Posterior vena cava (tissue), 2 donors: ENCODE results near the gene DNHD1. TPM values are rescaled to one million over a fixed set of nuclear protein-coding genes. Genes with fewer than 3 reads are reported as not detected.
A peak's percentile ranks its signal among the peaks of the same experiment; 100 is the strongest.

Source experiments
- DNase-seq: peaks from one replicate; pipeline ENCODE4 v3.0.0-alpha.2; 2020; ENCODE audit warnings: low spot score
- intact Hi-C, 2 donors: fragments of 100-400 bp; cut with DNase I; formaldehyde crosslinking; loops; one replicate each; pipeline versions ENCODE4 v1.14.1 to v1.14.2; 2022 to 2023
- total RNA-seq, 2 donors: library from RNA; stranded (reverse); fragmentation: NEBNext Ultra II Directional; extraction: Animal tissue kit (Norgen Biotek cat#: 25700); gene quantifications; one replicate each; pipeline ENCODE4 v1.2.1, GENCODE V29; 2021
- donor health status: DM: yes; HTN: yes; CAD: no.
- donor health status: DM: yes; HTN: yes; CAD: no.

DNHD1 gene
- total RNA-seq, 2 donors from 2014 or later = 9.3 to 10.3 TPM

DNA sequence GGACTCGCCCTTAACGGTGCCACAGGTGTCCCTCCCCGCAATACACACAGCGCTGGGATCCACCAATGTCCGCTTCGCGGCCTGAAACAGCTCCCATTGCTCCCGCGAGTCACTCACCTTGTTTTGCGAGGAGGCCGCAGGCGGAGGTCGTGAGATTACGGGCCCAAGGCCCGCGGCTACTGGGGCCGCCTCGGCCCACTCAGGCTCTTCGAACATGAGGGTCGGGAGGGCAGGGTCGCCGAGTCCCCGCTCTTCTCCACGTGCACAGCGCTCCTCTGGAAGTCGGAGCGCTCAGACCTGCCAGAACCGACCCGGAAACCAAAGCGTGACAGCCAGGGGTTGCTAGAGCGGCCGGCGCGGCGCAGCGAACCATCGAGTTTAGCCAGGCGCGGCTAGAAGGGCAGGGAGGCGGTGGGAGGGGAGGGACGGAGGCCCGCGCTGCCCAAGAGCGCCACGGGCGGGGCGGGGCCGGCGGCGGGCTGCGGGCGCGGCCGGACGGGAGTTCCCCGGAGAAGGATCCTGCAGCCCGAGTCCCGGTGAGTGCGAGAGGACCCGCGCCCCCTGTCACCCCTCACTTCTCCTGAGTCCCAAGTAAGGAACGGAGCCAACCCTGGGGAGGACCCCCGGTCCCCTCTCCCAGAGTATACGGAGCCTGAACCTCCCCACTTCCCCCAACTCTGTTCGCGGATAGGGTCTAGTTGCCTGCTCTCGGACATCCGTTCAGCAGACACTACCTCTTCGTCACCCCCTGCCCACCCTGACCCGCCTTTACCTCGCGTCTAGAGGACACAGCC lies 106.4 kb downstream of the DNHD1 start, which contains the start of the genes ILK and RRP8:
Gene ILK (plus strand): TSS at position 488 of the 794 bp plus-strand sequence. CDS start 498 bp downstream, outside the sequence.
Gene RRP8 (minus strand): TSS at position 330 of the 794 bp plus-strand sequence. CDS start 114 bp downstream, at position 216.
- DNase-seq = peak; percentile 98
- intact Hi-C loops = no loop called here

DNA sequence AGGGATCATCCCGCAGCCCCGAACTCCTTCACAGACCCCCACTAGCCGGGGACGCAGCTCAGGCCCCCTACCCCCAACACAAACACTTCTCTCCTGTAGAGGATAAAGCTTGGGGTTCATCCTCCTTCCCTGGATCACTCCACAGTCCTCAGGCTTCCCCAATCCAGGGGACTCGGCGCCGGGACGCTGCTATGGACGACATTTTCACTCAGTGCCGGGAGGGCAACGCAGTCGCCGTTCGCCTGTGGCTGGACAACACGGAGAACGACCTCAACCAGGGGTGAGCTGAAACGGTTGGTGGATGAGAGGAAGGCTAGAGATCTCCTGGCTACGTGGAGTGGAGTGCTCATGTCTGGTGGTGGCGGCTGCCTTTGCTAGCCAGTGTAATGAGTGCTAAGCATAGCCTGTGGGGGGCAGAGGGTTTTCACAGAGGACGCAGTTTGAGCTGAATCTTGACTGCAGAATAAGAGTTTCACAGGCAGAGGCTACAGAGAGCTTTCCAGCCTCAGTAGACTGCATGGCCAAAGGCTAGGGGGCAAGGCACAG lies 107.1 kb downstream of the DNHD1 start:
- intact Hi-C loops = no loop called here
- no peak for DNase-seq

DNA sequence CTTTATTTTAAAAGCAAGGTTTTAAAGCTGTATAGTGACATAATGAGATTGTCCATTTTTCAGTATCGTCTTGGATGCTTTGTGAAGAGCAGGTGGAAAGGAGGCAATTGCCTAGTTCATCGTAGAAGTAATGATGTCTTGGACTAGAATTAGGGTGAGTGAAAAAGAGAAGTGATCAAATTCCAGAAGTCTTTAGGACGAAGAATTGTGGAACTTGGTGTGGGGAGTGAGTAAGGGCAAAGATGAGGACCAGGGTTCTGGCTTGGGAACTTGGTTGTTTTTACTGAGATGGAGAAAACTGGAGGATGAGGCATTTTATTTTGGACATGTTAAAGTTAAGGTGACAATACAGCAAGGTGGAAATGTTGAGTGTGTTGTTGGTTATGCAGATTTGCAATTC lies 107.7 kb downstream of the DNHD1 start:
- intact Hi-C loops = no loop called here
- DNase-seq = no peak

DNA sequence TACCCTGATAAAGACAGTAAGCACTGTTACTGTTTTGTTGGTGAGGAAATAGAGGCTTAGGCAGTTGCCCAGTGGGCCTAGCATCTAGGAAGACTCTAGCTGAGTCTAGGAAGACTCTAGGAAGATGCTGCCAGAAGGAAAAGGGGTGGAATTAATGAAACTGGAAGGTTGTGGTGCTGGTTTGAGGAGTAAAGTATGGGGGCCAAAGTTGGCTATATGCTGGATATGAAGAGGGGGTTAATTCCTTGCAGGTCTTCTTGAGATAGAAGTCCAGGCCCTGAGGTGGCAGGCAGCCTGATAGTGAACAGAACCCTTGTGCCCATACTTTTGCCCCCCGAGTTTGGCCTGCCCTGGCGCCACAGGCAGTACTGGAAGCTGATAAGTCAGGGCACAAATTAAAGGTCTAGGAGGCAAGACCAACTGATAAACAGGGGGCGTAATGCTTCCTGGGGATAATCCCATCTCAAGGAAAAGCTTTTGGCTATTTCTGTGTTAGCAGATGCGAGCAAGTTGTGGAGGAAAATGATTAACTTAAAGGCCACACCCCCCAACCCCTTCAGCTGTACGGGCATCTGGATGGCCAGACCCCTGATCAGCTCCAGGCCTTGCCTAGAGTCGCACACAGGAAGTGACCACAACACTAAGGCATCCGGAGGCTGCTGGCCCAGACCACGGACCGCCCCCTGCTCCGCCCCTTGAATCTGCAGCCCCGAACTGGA lies 109.5 kb downstream of the DNHD1 start:
- DNase-seq = peak; percentile 97
- intact Hi-C loops = no loop called here

DNA sequence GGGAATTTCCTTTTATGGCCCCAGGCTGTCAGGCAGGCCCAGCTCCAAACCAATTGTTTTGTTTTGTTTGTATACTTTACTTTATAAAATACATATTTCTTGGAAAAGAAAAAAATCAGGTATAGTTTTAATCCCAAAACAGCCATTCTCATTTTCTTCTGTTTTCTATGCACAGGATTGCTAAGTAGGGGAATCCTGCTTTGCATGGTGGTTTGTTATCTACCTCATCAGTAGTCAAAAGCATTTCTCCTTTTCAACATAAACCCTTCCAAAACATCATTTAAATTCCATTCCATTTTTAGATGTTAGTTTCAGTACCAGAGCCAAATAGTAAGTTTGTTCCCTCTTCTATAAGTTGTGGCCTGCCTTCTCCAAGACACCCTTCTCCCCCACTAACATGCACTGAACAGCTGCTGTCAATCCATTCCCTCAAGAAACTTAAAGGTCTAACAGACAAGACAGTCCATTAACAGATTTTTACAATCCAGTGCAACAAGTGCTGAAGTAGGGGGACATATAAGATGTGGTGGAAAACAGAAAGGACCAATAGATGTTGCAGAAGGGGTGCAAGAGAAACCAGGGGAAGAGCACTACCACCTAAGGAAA lies 110.2 kb downstream of the DNHD1 start:
- no peak for DNase-seq
- intact Hi-C loops = no loop called here

DNA sequence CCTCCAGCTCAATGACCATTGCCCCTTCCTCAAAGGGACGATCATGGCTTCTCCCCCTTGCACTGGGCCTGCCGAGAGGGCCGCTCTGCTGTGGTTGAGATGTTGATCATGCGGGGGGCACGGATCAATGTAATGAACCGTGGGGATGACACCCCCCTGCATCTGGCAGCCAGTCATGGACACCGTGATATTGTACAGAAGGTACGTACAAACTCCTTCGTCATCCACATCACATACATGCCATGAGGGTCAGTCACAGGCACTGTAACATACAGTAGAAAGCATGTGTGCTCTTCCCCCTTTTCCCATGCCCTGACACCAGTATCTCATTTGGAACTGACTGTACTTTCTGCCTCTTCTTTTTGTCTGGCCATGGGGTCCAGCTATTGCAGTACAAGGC lies 110.9 kb downstream of the DNHD1 start:
- intact Hi-C loops = no loop called here

DNA sequence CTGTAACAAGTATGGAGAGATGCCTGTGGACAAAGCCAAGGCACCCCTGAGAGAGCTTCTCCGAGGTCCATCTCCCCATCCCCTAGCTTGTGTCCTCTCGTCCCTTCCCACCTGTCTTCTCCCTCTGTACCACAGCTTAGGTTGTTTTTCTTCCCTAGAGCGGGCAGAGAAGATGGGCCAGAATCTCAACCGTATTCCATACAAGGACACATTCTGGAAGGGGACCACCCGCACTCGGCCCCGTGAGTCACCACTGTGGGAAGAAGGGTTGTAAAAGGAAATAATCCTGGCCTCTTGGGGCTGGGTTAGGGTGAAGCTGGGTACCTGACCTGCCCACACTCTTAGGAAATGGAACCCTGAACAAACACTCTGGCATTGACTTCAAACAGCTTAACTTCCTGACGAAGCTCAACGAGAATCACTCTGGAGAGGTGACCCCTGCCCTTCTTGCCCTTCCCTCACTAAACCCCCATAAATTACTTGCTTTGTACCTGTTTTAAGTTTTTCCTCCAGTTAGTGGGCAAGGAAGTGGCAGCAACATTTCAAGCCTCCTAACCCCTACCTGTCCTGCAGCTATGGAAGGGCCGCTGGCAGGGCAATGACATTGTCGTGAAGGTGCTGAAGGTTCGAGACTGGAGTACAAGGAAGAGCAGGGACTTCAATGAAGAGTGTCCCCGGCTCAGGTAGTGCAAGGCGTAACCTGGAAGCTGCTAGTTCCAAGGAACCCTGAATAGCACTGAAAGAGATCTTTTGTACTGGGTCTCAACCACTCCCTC lies 111.8 kb downstream of the DNHD1 start:
- DNase-seq = peak; percentile 78
- intact Hi-C loops = no loop called here

More for the DNA sequence above, 110.9 kb downstream of the DNHD1 start:
- peak; percentile 77 for DNase-seq

DNA sequence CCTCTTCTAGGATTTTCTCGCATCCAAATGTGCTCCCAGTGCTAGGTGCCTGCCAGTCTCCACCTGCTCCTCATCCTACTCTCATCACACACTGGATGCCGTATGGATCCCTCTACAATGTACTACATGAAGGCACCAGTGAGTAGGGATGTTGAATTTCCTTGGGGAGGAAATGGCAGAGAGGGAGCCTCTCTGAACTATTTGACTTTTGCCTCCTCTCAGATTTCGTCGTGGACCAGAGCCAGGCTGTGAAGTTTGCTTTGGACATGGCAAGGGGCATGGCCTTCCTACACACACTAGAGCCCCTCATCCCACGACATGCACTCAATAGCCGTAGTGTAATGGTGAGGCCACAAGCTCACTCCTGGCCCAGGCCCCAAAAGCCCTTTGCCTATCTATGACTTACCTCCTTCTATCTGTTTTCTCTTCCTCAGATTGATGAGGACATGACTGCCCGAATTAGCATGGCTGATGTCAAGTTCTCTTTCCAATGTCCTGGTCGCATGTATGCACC lies 112.5 kb downstream of the DNHD1 start:
- intact Hi-C loops = loop anchor here in 1 of 2 donors (5.0 kb wide), 1 partner anchor 73 kb away; the partner anchor contains the start of gene MRPL17
- DNase-seq = peak; percentile 63

DNA sequence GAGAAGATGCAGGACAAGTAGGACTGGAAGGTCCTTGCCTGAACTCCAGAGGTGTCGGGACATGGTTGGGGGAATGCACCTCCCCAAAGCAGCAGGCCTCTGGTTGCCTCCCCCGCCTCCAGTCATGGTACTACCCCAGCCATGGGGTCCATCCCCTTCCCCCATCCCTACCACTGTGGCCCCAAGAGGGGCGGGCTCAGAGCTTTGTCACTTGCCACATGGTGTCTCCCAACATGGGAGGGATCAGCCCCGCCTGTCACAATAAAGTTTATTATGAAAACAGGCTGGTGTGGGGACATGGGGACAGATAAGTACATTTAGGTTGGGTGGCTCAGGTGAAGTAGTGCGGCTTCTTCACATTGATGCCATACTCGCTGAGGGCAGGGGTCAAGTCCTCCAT lies 113.5 kb downstream of the DNHD1 start:
- peak; percentile 77 for DNase-seq
- intact Hi-C loops = loop anchor here in 1 of 2 donors (5.0 kb wide), 1 partner anchor 72 kb away; the partner anchor contains the start of gene MRPL17

DNA sequence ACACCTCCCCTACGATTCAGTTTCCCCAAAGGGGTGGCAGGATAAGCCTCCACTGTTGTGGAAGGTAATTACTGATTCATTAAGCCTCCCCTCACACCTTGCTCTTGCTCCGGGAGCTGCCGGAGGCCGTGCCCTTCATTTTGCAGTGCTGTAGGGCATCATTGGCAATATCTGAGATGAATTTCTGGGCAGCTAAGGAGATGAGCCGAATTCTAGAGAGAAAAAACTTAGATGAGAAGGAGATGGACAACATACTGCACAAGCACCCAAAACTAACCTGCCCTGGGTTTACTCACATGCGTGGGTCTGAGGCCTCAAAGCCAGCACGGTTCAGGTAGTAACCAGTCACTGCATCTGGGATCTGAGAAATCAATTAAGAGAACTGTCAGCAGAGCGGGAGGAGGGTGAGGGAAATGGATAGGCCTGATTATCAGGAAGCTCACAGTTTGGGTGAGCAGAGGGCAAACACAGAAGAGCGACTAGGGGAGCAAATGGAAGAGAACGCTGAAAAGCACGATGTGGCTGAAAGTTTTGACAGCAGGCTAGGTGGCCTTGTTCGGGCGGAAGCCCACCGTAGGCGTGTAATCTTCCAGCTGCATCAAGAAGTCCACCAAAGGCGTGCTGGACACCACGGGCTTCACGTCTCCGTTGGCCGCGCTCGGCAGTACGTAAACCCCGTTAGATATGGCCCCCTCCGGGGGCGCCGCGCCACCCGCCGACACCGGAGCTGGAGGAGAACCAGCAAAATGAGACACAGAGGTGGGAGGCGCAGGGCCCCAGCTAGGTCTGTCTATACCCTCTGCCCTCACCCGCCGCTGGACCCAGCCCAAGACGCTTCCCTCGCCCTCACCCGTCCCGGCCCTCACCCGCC lies 114.2 kb downstream of the DNHD1 start:
- DNase-seq = peak; percentile 92
- intact Hi-C loops = loop anchor here in 1 of 2 donors (5.0 kb wide), 1 partner anchor 71 kb away; the partner anchor contains the start of gene MRPL17

DNA sequence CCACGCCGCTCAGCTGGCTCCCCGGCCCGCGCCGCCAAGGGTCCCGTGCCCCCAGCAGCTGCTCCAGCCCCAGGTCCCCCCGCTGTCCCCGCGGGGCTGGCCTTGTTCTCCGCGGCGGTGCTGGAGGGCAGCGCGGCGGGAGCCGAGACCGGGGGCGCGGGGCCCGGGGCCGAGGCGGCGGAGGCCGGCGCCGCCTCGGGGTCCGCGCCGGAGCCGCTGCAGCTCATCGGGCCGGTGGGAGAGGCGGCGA lies 114.8 kb downstream of the DNHD1 start:
- intact Hi-C loops = loop anchor here in 1 of 2 donors (5.0 kb wide), 1 partner anchor 70 kb away; the partner anchor contains the start of gene MRPL17
- DNase-seq = no peak

DNA sequence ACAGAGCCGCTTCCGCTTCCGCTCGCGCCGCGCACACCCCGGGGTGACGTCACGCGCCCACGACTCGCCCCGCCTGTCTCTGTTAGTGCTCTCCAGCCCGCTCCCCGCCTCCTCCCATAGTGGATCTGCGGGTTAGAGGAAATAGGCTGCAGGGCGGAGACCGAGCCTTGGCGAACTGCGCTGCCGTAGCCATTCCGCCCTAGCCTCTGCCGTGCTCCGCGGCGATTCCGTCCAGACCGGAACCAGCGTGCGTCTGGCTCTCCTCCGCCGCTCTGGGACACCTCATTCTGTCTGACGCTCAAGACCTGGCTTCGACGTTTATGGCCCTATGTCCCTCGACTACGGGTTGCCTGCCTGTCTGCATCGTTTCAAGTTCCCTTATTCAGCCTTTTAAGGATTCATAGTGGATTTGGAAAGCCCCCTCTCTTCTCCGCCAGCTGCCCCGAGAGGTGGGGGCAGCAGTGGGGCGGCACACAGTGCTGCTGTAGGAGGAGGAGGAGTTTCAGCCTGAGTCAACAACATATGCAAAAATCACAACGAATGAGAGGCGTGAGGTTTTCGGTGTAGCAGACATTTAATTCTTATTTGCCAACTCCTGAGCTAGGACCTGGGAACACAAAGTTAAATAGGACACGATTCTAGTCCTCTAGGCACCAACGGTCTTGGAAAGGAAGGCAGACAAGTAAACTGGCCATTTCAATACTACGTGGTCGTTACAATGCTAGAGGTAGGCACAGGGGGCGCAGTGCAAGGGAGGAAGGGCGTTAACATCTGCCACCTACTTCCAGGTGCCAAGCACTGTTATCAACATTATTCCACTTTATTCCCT lies 115.3 kb downstream of the DNHD1 start, which contains the start of gene TAF10:
Gene TAF10 (minus strand): TSS at position 4 of the 829 bp plus-strand sequence. CDS start 27 bp downstream, outside the sequence.
- intact Hi-C loops = loop anchor here in 1 of 2 donors (5.0 kb wide), 1 partner anchor 70 kb away; the partner anchor contains the start of gene MRPL17
- DNase-seq = peak; percentile 100

DNA sequence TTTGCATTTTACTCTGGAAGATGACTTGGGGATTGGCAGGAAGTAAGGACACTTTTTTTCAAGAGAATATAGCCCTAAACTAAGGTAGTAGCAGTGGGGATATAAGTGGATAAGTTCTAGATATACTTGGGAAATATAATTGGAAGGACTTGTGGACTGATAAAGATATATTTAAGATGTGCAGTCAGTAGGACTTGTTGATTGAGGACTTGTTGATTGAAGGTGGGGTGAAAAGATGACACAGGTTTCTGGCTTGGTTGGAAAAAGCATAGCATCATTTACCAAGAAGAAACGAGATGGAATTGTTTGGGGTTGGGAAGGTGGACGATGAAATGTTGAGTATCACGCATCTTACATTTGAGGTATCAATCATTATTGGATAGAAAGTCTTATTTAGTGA lies 116.4 kb downstream of the DNHD1 start:
- no peak for DNase-seq
- intact Hi-C loops = loop anchor here in 1 of 2 donors (5.0 kb wide), 1 partner anchor 69 kb away; the partner anchor contains the start of gene MRPL17

DNA sequence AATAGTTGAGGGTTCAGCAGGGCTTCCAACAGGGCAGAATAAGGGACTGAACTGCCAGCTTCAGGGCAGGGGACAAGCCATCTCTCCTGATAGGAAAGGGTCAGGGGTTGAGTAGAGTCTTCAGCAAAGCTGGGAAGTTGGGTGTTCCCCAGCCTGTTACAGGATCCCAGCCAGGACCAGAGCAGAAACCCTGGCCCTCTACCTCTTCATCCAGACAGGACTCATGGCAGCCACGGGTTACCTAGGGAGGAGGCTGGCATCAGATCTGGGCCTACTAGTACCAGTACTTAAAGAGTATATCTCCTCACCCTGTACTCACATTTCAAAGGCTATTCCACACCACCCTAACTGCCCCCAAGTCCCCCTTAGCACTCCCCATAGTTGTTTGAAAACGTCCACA lies 117.4 kb downstream of the DNHD1 start:
- intact Hi-C loops = loop anchor here in 1 of 2 donors (5.0 kb wide), 1 partner anchor 68 kb away; the partner anchor contains the start of gene MRPL17
- DNase-seq = no peak

DNA sequence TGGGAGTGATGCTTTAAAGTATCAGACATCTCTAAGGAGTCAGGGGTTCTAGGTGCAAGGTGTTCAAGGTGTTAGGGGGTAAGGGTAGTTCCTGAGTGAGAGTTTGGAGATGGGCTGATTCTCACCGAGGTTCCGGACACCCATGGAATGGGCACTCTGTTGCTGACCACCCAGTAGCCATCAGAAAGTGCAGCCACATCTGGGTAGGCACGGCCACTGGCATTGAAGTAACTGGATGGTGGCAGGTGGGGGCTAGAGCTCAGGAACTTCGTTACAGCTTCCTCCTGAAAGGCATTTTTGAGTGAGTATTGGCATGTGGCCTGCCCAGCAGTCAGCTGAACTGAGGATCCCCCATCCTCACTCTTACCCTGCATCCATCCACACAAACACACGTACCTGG lies 118.0 kb downstream of the DNHD1 start:
- DNase-seq = no peak
- intact Hi-C loops = loop anchor here in 1 of 2 donors (5.0 kb wide), 1 partner anchor 42 kb away; the partner anchor contains the start of gene DCHS1

DNA sequence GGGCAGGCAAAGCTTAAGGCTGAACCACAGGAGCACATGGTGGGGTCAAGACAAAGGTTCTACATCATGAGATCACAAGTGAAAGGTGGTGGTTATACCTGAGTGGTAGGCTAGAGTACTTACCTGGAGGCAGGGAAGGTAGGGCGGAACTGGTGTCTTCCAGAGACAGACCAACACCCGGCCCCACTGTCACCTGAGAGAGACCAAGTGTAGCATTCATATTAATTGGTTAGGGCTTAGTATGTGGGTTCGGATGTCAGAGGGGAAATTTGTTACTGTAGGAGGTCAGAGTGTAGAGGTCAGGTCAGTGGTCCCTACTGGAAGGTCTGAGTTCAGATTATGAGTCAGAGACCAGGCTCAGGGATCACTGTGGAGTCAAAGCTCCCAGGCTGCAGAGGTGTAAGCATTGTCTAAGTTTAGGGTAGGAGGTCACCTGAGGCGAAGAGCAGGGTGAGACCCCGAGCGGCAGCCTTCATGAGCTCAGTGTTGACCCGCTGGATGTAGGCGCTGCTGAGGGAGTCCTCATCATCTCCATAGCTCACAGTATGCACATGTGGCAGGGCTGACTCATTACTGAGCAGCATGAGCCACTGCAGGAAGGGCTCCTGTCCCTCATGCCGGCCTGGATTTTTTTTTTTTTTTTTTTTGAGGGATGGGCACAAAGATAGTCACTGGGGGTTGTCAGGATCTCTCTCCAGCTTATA lies 119.0 kb downstream of the DNHD1 start:
- intact Hi-C loops = loop anchor here in 1 of 2 donors (5.0 kb wide), 1 partner anchor 41 kb away; the partner anchor contains the start of gene DCHS1
- no peak for DNase-seq
